Transverse colon (tissue), 3 donors: Measurements from ENCODE around the gene MID2.

Experiments used
- POLR2A ChIP-seq: fragments of 450-650 bp; IDR thresholded peaks from one replicate; pipeline ENCODE4 v1.6.1; 2016; ENCODE audit warnings: antibody characterized with exemption, mild to moderate bottlenecking, moderate library complexity
- TF ChIP-seq, protein P1 (sequence below), 5 experiments: fragments of 200-600 bp in 3 of 5; fragments of 450-650 bp in 2 of 5; sonication (generic) in 3 of 5; IDR thresholded peaks; 1 replicate in 2 of 5; 2 replicates in 3 of 5; pipeline ENCODE4 v1.5.1; 2016 to 2017; ENCODE audit warnings: antibody characterized with exemption in 5 of 5, inconsistent platforms in 3 of 5, mild to moderate bottlenecking in 2 of 5, moderate library complexity in 1 of 5

GRCh38 chrX:107842715-107843400 is 17.2 kb downstream of the MID2 start:
- TF ChIP-seq, protein P1, sequence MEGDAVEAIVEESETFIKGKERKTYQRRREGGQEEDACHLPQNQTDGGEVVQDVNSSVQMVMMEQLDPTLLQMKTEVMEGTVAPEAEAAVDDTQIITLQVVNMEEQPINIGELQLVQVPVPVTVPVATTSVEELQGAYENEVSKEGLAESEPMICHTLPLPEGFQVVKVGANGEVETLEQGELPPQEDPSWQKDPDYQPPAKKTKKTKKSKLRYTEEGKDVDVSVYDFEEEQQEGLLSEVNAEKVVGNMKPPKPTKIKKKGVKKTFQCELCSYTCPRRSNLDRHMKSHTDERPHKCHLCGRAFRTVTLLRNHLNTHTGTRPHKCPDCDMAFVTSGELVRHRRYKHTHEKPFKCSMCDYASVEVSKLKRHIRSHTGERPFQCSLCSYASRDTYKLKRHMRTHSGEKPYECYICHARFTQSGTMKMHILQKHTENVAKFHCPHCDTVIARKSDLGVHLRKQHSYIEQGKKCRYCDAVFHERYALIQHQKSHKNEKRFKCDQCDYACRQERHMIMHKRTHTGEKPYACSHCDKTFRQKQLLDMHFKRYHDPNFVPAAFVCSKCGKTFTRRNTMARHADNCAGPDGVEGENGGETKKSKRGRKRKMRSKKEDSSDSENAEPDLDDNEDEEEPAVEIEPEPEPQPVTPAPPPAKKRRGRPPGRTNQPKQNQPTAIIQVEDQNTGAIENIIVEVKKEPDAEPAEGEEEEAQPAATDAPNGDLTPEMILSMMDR (IDR thresholded peaks at IDR 0.05), result no peak
- no peak for TF ChIP-seq POLR2A
